Epidermal melanocyte (primary cell): ENCODE results near the gene ATP1A1.
A peak's percentile ranks its signal among the peaks of the same experiment; 100 is the strongest.

ENCODE experiments used
- DNase-seq: peaks from one replicate; pipeline ENCODE4 v3.0.0; 2011; ENCODE audit warnings: low spot score; ENCODE audit not compliant: insufficient read length

ATP1A1 gene

GRCh38 chr1:116343019-116343418, 30.0 kb upstream of the ATP1A1 start:
- DNase-seq, result no peak

- DNase-seq, result no peak
These were observed 28.0 kb upstream of the ATP1A1 start for GRCh38 chr1:116345011-116345410.

- DNase-seq, result no peak
These were observed 27.2 kb upstream of the ATP1A1 start for GRCh38 chr1:116345843-116346242.

GRCh38 chr1:116346943-116347673, 25.9 kb upstream of the ATP1A1 start:
- DNase-seq, result peak; percentile 32

GRCh38 chr1:116347696-116348095, 25.3 kb upstream of the ATP1A1 start:
- no peak for DNase-seq

- DNase-seq, result no peak
These were observed 22.9 kb upstream of the ATP1A1 start for GRCh38 chr1:116350097-116350645.

- no peak for DNase-seq
These were observed 21.1 kb upstream of the ATP1A1 start for GRCh38 chr1:116351914-116352313.

- DNase-seq, result no peak
These were observed 20.7 kb upstream of the ATP1A1 start for GRCh38 chr1:116352349-116352813.

GRCh38 chr1:116353155-116353554, 19.9 kb upstream of the ATP1A1 start:
- no peak for DNase-seq

GRCh38 chr1:116356067-116356466, 17.0 kb upstream of the ATP1A1 start:
- no peak for DNase-seq

- no peak for DNase-seq
These were observed 16.4 kb upstream of the ATP1A1 start for GRCh38 chr1:116356673-116357072.

- DNase-seq, result no peak
These were observed 15.6 kb upstream of the ATP1A1 start for GRCh38 chr1:116357487-116357886.

- no peak for DNase-seq
These were observed 13.8 kb upstream of the ATP1A1 start for GRCh38 chr1:116359060-116359830.

GRCh38 chr1:116359871-116360270, 13.2 kb upstream of the ATP1A1 start:
- DNase-seq, result no peak

GRCh38 chr1:116360429-116361173, 12.4 kb upstream of the ATP1A1 start:
- no peak for DNase-seq

- no peak for DNase-seq
These were observed 11.4 kb upstream of the ATP1A1 start for GRCh38 chr1:116361648-116362047.

GRCh38 chr1:116362050-116362449, 11.0 kb upstream of the ATP1A1 start:
- no peak for DNase-seq

- no peak for DNase-seq
These were observed 7.7 kb upstream of the ATP1A1 start for GRCh38 chr1:116365353-116365780.

GRCh38 chr1:116365857-116366256, 7.2 kb upstream of the ATP1A1 start:
- DNase-seq, result no peak

GRCh38 chr1:116367256-116367945, 5.6 kb upstream of the ATP1A1 start:
- DNase-seq, result no peak

GRCh38 chr1:116368241-116368640, 4.8 kb upstream of the ATP1A1 start:
- no peak for DNase-seq
